Fibroblast of peridontal ligament (primary cell): ENCODE data around the gene ARHGAP44.

Experiments
- DNase-seq: peaks from one replicate; pipeline ENCODE4 v3.0.0-alpha.2; 2010; ENCODE audit errors: extremely low read depth

Gene ARHGAP44

DNA sequence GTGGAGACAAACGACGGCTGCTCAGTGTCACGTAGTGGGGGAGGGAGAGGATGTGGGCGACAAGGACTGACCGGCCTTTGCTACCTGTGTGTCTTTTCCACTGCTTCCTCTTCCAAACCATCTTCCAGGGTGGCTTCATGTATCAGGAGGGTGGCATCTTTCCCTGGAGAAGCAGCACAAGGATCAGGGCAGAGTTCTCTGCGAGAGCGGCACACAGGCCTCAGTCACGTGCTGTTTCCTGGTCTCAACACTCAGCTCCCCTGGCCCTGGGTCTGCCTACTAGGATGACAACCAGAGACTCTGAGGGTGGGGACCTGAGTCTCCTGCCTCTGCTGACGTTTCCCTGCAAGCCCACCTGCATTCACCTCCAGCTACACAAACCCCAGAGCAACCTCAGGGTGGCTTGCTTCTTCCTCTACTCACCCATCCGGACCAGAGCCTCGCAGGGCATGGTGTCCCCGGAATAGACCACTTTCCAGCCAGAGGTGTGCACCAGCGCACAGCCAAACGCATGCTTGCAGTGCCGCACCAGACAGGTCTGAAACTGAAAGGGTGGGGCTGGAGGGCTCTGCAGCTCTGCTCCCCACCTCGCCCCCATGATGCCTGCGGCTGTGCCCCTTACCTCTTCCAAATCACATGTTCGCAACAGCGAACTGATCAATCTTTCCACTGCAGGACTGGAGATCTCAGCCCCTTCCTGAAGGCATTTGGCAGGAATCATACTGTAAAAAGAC, 205.2 kb downstream of the ARHGAP44 start:
- DNase-seq: no peak

DNA sequence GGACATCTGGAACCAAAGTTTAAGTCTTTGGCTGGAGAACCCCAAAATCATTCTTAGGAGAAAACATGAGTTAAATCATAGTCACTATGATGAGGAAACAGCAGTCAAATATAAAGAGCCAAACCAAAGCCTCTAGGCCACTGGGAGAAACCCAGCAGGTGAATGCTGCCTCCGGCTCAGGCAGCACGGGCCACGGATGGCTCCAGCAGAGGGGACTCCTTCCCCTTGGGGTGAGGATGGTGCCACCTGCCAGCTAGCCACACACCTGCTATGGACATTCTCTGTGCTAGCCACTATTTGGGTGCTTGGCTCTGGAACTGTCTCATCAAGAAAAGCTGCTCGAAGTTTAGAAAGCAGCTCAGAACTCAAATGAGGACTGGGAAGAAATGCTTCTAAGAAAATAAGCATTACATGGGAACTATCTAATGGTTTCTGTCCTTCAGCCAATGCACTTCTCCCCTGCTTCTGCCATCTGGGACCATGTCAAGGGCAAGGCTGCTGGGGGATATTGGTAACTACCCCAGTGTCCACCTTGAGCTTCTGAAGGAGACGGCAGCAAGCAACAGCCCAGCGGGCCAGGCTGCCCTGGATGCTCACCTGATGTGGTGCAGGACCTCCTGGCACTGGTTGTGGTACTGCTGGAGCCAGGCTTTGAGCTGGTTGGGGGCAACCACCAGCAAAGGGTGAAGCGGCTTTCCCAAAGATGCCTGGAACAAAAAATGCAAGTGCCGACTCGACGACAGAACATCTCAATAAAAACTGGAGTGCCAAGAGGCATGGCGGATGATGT, 206.0 kb downstream of the ARHGAP44 start:
- no peak for DNase-seq

DNA sequence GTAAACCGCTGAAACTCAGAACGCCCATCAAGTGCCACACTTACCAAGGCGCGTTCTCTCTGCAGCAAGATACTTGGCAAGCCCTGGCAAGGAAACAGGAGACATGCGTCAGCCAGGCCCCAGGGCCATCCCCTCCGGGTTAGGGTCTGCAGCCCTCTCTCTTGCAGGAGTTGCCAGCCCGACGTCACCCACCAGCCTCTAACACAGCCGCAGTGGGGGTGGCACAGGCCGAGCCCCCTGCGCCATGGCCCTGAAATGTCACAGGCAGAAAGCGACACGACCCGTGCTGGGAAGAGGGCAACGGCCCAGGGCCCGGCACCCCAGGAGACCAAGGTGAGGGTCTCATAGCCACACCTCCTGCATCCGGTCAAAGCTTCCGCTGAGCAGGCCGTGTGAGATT, 206.6 kb downstream of the ARHGAP44 start:
- DNase-seq: no peak

DNA sequence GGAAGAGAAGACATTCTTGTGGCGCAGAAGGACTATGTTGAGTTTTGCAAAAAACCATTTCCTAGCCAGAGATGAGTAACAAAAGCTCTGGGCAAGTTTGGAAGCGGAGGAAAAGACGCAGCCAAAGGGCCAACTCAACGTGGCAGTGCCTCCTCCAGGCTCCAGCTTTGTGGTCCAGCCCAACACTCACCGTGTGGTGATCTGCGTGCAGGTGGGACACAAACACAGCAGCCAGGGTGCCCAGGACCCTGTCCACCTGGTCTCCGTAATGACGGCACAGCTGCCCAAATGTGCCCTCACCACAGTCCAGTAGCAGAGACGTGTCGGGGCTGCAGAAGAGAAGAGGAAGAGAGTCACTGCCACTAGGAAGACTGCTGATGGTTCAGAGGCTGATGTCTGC, 207.1 kb downstream of the ARHGAP44 start:
- DNase-seq: no peak

DNA sequence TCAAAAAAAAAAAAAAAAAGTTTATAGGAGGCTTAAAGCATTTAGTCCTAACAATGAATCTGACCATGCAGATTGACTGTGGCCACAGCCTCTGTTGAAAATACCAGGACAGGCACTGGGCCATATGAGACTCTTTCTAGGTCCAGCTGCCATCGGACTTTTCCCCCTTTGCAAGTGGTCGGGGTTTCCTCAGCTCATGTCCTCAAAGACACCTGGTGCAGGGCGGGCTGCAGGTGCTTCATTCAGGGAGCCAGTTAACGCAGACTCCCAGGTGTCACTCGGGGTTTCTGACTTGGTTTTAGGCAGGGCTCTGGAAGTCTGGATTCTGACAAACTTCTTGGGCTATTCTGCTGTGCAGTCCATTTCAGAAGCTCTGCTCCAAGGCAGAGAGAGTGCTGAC, 207.6 kb downstream of the ARHGAP44 start:
- DNase-seq: no peak

DNA sequence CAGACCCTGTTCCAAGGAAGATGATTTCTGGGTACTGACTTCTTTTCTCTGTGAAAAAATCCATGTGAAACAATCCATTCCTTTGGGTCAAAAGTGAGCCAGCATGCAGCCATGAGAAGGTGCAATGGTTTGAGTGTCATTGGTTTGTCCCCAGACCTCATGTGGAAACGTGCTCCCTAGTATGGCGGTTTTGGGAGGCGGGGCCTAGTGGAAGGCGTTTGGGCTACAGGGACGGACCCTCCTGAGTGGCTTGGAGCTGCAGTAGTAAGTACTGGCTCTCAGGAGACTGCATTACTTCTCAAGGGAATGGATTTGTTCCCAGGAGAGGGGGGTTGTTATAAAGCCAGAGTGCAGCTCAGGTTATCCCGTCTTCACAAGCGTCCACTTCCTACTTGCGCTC, 209.2 kb downstream of the ARHGAP44 start:
- DNase-seq: no peak

DNA sequence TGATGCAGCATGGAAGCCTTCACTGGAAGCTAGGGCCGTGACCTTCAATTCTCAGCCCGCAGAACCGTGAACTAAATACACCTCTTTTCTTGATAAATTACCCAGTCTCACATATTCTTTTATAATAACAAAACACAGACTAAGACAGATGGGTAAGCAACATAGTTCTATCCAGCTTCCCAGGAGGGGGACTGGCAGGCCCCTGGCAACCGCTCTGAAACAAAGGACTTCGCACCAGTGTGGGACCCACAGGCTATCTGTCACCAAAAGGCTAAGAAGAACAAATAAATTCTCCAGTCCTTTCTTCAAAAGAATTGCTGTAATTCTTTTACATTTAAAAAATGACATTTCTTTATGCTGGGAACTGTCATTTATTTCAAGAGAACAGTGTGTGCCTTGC, 209.6 kb downstream of the ARHGAP44 start:
- no peak for DNase-seq

DNA sequence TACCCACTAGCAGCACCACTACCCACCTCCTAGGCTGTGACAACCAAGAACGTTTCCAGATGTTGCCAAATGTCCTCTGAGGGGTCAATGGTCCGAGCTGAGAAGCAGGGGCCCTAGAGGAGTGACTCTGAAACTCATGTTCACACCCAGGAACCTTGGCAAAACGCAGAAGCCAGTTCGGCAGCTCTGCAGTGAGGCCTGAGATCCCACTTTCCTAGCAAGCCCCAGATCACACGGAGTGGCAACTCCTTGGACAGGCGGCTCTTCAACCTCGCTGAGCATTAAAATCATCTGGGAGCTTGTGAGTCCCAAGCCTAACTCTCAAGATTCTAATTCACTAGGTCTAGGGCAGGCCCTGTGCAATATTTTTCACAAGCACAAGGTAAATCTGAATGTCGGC, 211.3 kb downstream of the ARHGAP44 start:
- DNase-seq: no peak

DNA sequence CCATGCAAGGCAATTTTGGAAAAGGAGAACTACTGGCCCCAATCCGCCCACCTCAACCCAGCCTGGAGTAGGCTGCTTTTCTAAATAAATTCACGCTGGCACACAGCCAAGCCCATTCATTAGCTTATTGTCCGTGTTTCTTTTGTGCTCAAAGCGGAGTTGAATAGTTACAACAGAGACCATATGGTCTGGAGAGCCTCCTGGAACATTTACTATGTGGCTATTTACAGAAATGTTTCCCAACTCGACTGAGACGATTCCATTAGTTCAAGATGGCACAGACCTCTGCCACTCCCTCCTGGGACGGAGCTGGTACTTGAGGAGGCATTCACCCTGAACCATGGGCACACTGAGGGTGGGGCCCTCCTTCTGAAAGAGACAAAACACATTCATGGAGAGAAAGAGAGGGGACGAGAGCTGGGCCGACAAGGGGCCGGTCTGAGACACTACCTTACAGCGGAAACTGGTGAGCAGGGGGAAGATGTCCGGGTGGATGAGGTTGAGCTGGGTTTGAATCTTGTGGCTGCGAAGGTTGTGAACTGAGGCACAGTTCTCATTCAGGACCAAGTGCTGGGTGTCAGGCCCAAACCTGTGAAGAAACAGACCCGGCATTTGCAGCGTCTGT, 212.8 kb downstream of the ARHGAP44 start:
- DNase-seq: no peak

DNA sequence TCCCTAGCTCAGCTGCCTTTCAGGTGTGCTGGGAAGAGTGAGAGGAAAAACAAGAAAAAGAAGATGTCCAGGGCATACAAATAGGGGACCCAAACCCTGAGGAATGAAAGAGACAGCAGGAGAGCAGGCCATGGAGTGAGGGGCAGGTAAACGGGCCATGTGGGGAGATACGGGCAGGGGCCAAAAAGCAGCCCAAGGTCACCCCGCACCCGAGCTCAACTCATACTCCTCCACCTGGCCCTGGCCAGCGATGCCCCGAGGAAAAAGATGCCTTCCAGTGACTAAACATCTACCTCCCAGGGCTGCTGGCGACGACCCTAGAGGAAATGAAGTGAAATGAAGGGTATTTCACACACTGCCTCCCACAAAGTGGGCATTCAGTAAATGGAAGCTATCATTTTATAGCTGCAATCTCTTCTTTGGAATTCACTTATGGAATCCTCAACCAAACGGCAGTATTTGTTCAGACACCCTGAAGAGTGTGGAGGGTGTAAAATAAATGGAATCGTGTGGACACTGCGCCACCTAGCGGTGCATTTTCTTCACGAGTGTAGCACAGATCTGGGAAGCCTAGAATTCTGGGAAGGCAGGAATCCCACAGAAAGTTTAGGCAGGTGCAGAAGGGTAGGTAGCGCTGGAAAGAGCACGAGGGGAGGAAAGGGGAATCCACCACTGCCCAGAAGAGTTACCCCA, 213.6 kb downstream of the ARHGAP44 start:
- DNase-seq: peak; percentile 84

DNA sequence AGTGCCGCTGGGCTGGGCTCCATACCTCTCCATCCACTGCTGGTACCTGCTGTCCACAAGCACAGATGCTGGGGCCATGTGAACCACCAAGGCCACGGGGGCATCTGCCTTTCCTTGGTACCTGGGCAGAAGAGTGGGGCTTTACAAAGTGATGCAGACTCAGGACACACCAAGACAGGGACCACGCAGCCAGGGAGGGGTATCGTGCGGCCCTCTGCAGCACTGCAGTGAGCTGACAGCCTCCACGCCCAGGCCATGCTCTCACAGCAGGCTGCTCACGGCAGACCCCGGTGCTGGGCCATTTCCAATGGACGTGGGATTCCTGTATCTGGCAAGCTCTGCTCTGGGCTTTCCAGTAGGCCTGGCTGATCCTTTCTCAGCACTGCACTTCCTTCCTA, 214.2 kb downstream of the ARHGAP44 start:
- DNase-seq: no peak

DNA sequence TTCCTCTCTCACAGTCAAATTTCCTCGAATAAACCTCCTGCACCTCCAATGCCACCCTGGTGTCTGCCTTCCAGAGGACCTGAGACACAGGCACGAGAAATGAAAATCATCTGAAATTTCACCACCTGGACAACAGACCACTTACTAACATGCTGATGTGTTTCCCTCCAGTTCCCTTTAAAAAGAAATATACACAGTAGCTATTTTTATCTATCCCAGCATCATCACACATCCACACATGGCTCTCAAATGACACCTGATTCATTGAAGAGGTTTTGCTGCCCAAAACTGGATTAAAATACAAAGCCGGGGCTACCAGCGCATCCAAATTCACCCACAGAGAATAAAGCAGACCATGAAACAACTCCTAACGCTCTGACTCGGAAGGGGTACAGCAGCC, 214.6 kb downstream of the ARHGAP44 start:
- DNase-seq: no peak

DNA sequence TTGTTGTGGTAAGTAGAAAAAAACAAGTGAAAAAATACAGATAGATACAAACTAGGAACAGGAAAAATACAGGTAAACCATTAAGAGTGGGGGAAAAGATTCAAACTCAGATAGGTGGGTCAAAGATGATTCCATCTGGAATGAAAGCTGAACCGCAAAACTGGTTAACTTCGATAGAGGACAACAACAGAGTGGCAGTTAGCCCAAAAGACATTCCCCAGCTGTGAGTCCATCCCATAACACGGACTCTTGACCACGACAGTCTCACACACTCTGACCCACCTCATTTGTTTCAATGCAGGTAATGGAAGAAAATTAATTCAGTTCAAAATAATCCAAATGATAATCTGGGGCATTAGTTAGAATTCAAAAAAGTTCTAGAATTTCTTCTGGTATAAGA, 215.0 kb downstream of the ARHGAP44 start:
- DNase-seq: no peak

DNA sequence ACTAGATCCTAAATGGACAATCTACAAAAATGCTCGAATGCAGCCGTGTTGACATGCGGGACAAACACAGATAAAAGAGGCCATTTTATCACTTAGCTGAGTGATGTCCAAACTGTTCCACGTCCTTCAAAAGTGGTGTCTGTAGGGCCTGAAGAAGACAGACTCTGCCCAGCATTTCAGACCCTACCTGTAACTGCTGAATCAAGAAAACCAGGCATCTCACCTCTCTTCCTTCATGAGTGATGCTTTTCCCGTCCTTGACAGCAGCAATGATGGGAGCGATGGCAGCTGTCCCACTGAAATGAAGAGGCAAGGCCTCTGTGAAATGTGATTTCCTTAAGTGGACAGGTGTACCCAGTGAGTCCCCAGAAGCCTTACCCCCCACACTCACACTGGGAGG, 216.2 kb downstream of the ARHGAP44 start:
- DNase-seq: no peak

DNA sequence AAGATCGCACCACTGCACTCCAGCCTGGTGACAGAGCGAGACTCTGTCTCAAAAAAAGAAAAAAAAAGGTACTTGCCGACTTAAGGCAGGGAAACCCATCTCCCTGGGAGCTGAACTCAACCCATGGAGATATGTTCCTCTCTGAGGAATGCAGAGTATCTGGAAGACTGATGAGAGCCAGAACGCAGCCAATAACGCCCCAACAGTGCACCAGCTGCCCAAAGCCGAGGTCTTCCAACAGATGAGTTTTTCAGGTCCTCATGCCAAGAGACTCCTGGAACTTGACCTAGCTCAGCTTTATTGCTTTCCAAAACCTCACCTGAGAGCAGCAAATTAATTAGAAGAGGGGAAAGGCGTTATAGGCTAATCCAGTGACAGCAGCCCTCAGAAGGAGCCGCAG, 219.2 kb downstream of the ARHGAP44 start:
- DNase-seq: no peak

DNA sequence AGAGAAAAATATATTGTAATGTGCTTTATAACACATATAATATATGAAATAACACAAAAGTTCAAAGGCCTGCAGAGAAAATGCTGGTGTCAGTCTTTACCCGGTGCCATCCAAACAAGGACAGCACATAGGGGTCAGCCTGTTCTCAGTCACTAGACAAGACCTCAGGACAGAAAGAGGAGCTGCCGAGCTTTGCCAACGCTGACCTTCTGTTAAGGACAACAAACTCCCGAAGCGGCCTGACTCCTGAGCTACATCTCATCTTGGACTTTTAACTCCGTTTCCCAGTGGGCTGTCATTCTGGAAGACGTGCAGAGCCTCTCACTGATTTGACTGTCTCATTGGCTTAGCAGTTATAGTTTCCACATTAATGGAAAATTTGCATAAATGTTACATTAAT, 221.7 kb downstream of the ARHGAP44 start:
- DNase-seq: no peak

DNA sequence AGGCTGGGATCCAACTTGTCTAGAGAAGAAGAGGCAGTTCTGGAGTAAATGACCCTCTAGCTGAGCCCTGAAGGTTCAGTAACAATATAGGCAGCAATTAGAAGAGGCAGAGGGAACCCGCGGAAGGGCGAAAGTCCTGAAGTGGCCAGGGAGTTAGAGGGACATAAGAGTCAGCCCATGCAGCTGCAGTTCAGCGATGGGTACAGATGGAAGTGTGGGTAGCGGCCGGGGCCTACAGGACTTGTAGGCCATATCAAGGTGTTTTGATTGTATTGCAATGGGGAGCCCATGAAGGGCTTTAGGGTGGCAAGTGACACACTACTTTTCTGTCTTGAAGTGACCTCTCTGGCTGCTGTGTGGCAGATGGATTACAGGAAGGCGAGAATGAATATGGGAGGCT, 225.5 kb downstream of the ARHGAP44 start:
- DNase-seq: no peak

DNA sequence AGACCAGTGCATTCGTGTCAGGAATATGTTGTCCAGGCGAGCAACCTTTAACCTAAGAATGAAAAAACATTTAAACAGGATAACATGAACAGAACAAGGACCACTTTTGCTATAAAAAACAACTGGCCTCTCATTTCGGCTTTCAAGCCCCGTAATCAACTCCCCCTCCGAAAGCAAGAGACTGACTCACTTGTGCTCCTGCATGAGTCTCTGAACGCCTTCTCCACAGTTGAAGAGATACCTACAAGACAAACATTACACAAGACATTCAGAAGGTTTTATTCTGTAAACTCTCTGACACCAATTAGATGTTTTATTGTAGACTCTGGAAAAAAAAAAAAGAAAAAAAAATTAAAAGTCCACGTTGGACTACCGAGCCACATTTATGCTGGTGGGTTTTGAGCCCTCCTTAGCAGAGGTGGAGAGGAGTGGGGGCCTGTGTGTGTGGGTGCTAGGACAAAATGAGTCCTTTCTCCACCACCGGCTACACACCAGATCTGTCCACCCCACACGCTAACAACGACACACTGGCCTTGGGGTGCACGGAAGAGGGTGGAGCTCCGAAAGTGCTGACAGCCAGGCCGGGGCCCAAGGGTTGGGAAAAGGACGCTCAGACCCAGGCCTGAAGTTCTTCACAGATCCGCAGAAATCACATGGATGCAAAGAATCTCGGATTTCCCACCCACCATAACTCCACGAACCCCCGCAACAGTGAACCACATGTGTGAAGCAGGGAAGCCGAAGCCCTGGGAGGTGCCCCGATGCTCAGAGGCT, 227.8 kb downstream of the ARHGAP44 start:
- no peak for DNase-seq

DNA sequence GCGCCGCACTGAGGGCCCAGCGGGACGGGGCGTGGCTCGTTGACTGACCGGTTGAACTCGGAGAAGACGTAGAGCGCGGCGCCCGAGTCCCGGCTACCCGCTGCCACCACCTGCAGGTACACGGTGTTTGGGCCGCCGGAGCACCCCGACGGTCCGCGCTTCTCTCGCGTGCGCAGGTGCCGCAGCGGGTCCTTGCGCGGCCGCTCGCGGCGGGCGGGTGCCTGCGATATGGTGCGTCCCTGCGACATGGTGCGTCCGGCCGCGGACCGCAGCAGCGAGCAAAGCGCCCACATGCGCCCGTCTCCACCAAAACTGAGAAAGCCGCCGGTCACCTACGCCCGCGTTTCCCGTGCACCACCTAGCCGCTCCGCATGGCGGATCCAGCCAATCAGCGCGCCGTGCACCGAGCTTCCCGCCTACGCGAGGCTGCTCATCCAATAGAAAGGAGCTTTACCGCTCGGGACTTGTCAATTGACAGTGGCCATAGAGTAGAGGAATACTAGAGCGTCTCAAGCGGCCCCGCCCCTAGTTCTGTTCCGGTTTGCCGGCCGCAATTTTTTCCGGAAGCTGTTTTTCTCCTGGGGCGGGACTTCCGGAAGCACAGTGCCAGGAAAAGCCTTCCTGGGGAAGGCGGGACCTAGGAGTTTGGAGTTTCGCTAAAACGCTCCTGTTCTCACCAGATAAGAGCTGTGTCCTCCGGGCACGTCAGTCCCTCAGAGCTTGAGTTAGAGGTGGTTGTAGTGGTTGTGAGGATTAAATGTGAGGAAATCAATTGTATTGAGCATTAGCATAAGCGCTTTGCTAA, 228.6 kb downstream of the ARHGAP44 start, which contains the start of gene ELAC2:
ELAC2 (minus strand) TSS at position 373 of the 805 bp plus-strand sequence; CDS start at position 293, 80 bp downstream.
- peak; percentile 99 for DNase-seq

DNA sequence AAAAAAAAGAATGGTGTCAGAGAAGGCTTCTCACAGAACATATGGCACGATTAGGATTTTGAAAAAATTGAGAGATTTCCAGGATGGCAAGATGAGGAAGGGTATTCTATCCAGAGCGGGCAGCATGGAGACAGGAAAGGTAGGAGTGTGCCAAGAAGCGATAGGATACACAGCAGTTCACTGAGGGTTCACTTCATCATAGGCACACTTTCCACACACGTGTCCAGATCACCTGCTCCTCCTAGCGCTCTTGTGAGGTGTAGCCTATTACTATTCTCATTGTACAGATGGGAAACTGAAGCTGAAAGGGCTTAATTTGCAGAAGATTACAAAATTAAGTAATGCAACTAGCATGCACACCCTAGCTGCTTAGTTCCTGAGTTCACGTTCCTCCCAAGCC, 234.7 kb downstream of the ARHGAP44 start:
- no peak for DNase-seq
